Breast epithelium (tissue), 4 donors: ENCODE results near the gene DYNLL2. TPM values are rescaled to one million over a fixed set of nuclear protein-coding genes. Genes with fewer than 3 reads are reported as not detected.

Source experiments
- DNase-seq, 2 donors: peaks; one replicate each; pipeline ENCODE4 v3.0.0-alpha.2; 2019; ENCODE audit warnings: low spot score in 2 of 2
- H3K27ac ChIP-seq, 2 donors: fragments of 200-600 bp; sonication (generic) in 1 of 2; one replicate each; pipeline ENCODE4 v1.5.1; 2016 to 2019; ENCODE audit warnings: mild to moderate bottlenecking in 1 of 2
- H3K27me3 ChIP-seq, 2 donors: fragments of 200-600 bp; sonication (generic) in 1 of 2; one replicate each; pipeline versions ENCODE4 v1.5.1 to v1.6.0; 2017 to 2019; ENCODE audit warnings: control low read depth in 1 of 2, mild to moderate bottlenecking in 1 of 2
- H3K36me3 ChIP-seq: fragments of 200-600 bp; one replicate; pipeline ENCODE4 v1.5.1; 2019
- H3K4me1 ChIP-seq, 2 donors: fragments of 200-600 bp; sonication (generic); one replicate each; pipeline ENCODE4 v1.5.1; 2016 to 2019; ENCODE audit warnings: control low read depth in 1 of 2
- H3K4me3 ChIP-seq, 3 donors: fragments of 200-600 bp; sonication (generic); 1 replicate in 2 of 3; 2 replicates in 1 of 3; pipeline ENCODE4 v1.5.1; 2016 to 2019; ENCODE audit warnings: mild to moderate bottlenecking in 3 of 3, moderate library complexity in 2 of 3
- H3K9me3 ChIP-seq, 2 donors: fragments of 200-600 bp; sonication (generic) in 1 of 2; one replicate each; pipeline ENCODE4 v1.5.1; 2016 to 2019; ENCODE audit warnings: control low read depth in 1 of 2
- CTCF ChIP-seq, 3 donors: fragments of 450-650 bp; IDR thresholded peaks; one replicate each; pipeline ENCODE4 v1.5.1; 2016 to 2017; ENCODE audit warnings: antibody characterized with exemption in 3 of 3, mild to moderate bottlenecking in 3 of 3, moderate library complexity in 3 of 3
- POLR2A ChIP-seq: fragments of 450-650 bp; IDR thresholded peaks from one replicate; pipeline ENCODE4 v1.6.1; 2016; ENCODE audit warnings: antibody characterized with exemption, mild to moderate bottlenecking, moderate library complexity
- POLR2AphosphoS5 ChIP-seq, 3 donors: sonication (generic); formaldehyde crosslinking; IDR thresholded peaks; one replicate each; pipeline ENCODE4 v1.6.1; 2017; ENCODE audit warnings: antibody characterized with exemption in 3 of 3
- intact Hi-C: fragments of 100-400 bp; cut with DNase I; formaldehyde crosslinking; loops from one replicate; pipeline ENCODE4 v1.15.1; 2023; ENCODE audit warnings: low total_unique reads
- total RNA-seq, 3 donors: library from RNA; depleted of rRNA; stranded (reverse); fragments of >200 nt; gene quantifications; one replicate each; pipeline ENCODE4 v1.1.0, GENCODE V29; 2016

The DYNLL2 gene
- total RNA-seq, 3 donors from 2014 or later, result 18.4 to 20.3 (median 19.7) TPM

- peak in 1 of 2 donors; percentile 25 for DNase-seq
- peak overlapping the region; percentile 93 to 96 for H3K27ac ChIP-seq
- H3K36me3 ChIP-seq, result no peaks in the 10 kb centered on the region
- TF ChIP-seq POLR2AphosphoS5 (IDR thresholded peaks at IDR 0.05) (no peak), CTCF (IDR thresholded peaks at IDR 0.05) (peak in 1 of 3 donors; percentile 22), POLR2A (no peak)
- intact Hi-C loops, result no loop called here
- no peaks in the 10 kb centered on the region for H3K9me3 ChIP-seq
- H3K4me3 ChIP-seq, result peak overlapping the region; percentile 93 to 98 (median 97)
- H3K4me1 ChIP-seq, result peaks cover 4 to 13% of the 10 kb centered on the region in 2 donors
- no peaks in the 10 kb centered on the region for H3K27me3 ChIP-seq
Observed at GRCh38 chr17:58084317-58084981, 1.2 kb downstream of the DYNLL2 start.

- intact Hi-C loops, result loop anchor here (5.0 kb wide), 1 partner anchor 718 kb away; no protein-coding TSS in a partner anchor
- TF ChIP-seq CTCF (IDR thresholded peaks at IDR 0.05) (no peak), POLR2AphosphoS5 (IDR thresholded peaks at IDR 0.05) (no peak), POLR2A (no peak)
- Histone ChIP-seq H3K4me3 (peak overlapping the region; percentile 93 to 98 (median 97)), H3K9me3 (no peaks in the 10 kb centered on the region), H3K27ac (peak overlapping the region; percentile 93 to 96), H3K27me3 (no peaks in the 10 kb centered on the region), H3K4me1 (peaks cover 4 to 13% of the 10 kb centered on the region in 2 donors), H3K36me3 (no peaks in the 10 kb centered on the region)
- no peak for DNase-seq
Observed at GRCh38 chr17:58085039-58085715, 2.0 kb downstream of the DYNLL2 start.

- H3K36me3 ChIP-seq, result no peaks in the 10 kb centered on the region
- H3K27ac ChIP-seq, result no peak overlapping the region
- intact Hi-C loops, result loop anchor here (5.0 kb wide), 1 partner anchor 720 kb away; no protein-coding TSS in a partner anchor
Observed at GRCh38 chr17:58086953-58087352, 3.7 kb downstream of the DYNLL2 start.

GRCh38 chr17:58088624-58089023, 5.4 kb downstream of the DYNLL2 start:
- H3K36me3 ChIP-seq, result no peaks in the 10 kb centered on the region
- H3K4me1 ChIP-seq, result peaks cover 4 to 13% of the 10 kb centered on the region in 2 donors
- DNase-seq, result no peak
- intact Hi-C loops, result loop anchor here (5.0 kb wide), 1 partner anchor 721 kb away; no protein-coding TSS in a partner anchor
- H3K27ac ChIP-seq, result no peak overlapping the region
- no peaks in the 10 kb centered on the region for H3K27me3 ChIP-seq
- H3K4me3 ChIP-seq, result no peak overlapping the region
- no peaks in the 10 kb centered on the region for H3K9me3 ChIP-seq
- TF ChIP-seq CTCF (IDR thresholded peaks at IDR 0.05), result no peak
- TF ChIP-seq POLR2AphosphoS5 (IDR thresholded peaks at IDR 0.05), result no peak
- no peak for TF ChIP-seq POLR2A

More at GRCh38 chr17:58086953-58087352, 3.7 kb downstream of the DYNLL2 start:
- no peaks in the 10 kb centered on the region for H3K27me3 ChIP-seq
- no peak for DNase-seq
- no peak for TF ChIP-seq CTCF (IDR thresholded peaks at IDR 0.05)
- no peak for TF ChIP-seq POLR2A
- no peak for TF ChIP-seq POLR2AphosphoS5 (IDR thresholded peaks at IDR 0.05)
- peaks cover 4 to 13% of the 10 kb centered on the region in 2 donors for H3K4me1 ChIP-seq
- no peak overlapping the region for H3K4me3 ChIP-seq
- no peaks in the 10 kb centered on the region for H3K9me3 ChIP-seq

GRCh38 chr17:58089111-58089510, 5.9 kb downstream of the DYNLL2 start:
- Histone ChIP-seq H3K4me3 (no peak overlapping the region), H3K27me3 (no peaks in the 10 kb centered on the region), H3K27ac (no peak overlapping the region), H3K36me3 (no peaks in the 10 kb centered on the region), H3K9me3 (no peaks in the 10 kb centered on the region), H3K4me1 (peaks cover 4 to 13% of the 10 kb centered on the region in 2 donors)
- TF ChIP-seq CTCF (IDR thresholded peaks at IDR 0.05), result no peak
- no peak for TF ChIP-seq POLR2A
- TF ChIP-seq POLR2AphosphoS5 (IDR thresholded peaks at IDR 0.05), result no peak
- intact Hi-C loops, result loop anchor here (5.0 kb wide), 1 partner anchor 722 kb away; no protein-coding TSS in a partner anchor
- DNase-seq, result no peak
